Fibroblast of gingiva (primary cell): ENCODE measurements around the gene SOX8.
"Not testable (repeated sequence)": the region's sequence is repeated elsewhere in the genome, so short reads cannot be mapped to it uniquely, and the experiment has no call there.

Experiments
- DNase-seq: peaks from one replicate; pipeline ENCODE4 v3.0.0-alpha.2; 2011; ENCODE audit warnings: low read depth

Gene SOX8

DNA sequence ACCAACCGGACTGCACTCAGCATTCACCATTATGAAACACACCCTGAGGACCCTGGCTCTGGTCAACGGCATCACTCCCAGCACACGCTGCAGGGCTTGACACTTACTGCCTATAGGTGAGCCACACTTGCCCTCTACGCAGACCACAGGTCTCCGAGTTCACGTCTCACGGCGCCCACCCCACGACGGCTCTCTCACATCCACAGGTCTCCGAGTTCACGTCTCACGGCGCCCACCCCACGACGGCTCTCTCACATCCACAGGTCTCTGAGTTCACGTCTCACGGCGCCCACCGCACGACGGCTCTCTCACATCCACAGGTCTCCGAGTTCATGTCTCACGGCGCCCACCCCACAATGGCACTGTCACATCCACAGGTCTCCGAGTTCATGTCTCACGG lies 25.8 kb upstream of the SOX8 start:
- not testable (repeated sequence) for DNase-seq

DNA sequence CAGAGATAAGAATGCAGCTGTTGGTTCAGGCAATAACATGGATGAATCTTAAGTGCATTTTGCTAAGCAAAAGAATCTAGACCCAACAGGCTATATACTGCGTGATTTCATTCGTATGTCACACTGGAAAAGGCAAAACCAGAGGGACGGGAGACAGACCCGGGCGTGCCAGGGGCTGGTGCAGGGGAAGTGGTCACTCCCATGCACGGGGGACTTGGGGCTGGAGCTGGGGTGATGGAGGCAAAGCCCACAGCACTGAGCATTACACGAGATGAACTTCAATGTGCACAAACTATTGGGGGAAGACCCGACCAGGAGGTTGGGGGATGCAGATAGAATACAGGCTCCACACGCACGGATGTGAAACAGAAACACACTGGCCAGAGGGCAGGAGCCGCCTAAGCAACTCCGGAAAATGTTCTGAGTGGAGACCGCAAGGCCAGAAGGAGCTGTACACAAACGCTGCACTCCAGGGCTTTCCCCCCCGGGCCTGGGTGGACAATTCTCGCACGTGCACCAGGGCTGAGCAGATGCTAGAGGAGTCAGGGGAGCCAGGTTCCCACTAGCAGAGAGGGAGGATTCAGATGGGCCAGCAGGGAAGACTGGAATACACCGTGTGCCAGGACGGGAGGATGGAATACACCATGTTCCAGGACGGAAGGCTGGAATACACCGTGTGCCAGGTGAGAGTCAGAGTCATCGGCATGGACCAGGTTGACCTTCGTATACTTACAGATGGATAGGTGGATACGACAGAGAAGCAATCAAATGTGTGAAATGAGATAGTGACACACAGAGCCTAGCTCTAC lies 22.1 kb upstream of the SOX8 start:
- no peak for DNase-seq

- no peak for DNase-seq
Observed at GRCh38 chr16:962366-962765, 19.2 kb upstream of the SOX8 start.

DNA sequence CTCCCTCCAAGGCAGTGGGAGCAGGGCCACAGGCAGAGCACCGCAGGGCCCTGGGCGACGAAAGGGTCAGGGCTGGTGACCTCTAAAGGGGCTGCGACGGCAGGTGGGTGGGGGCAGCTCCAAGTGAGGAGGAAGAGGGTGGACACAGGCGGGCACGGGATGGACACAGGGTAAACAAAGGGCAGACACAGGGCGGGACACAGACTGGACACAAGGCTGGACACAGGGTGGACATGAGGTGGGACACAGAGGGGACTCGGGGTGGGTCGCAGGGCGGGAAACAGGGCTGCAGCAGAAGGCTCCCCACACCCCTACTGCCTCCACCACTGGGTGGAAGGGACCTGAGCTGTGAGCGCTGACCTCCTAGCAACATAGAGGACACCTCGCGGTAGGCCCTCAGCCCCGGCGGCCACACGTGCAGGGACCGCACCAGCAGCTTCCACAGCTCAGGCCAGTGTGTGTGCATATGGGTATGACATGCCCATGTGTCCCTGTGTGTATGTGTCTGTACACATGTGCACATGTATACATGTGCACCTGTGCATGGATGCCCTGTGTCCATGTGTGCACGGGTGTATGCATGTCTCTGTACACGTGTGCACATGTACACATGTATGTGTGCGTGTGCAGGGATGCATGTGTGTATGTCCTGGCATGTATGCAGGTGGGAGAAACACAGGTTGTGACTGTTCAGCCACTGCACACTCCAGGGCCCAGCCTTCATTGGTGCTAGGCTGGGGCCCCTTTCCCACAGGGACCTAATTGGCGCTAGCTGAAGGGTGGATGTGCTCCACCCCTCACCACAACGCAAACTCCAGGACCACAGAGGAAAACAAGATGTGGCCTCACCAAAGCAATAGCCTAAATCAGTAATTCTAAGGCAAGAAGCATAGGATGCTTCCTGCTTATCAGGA lies 18.4 kb upstream of the SOX8 start:
- DNase-seq, result no peak

GRCh38 chr16:963913-964312 lies 17.7 kb upstream of the SOX8 start:
- DNase-seq, result no peak

- no peak for DNase-seq
Observed at GRCh38 chr16:964356-965035, 17.1 kb upstream of the SOX8 start.

- no peak for DNase-seq
Observed at GRCh38 chr16:965036-965395, 16.6 kb upstream of the SOX8 start.

DNA sequence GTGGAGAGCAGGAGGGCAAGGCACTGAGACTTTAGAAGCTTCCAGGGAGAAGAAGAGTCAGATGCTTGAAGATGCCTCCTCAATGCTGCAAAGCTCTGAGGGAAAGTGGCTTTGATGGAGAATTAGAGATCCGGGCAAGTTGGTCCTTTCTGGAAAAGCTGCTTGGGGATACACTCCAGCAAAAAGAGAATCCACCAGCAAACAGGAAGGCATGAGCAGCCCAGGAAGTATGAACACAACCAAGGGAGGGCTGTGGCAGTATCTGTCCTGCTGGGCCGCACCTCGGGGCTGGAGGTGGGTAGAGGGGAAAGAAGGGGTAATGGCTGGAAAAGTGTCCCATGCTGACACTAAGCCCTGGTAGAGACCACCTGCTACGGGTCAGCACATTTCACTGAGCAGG lies 16.1 kb upstream of the SOX8 start:
- DNase-seq, result no peak

- no peak for DNase-seq
Observed at GRCh38 chr16:966035-966434, 15.5 kb upstream of the SOX8 start.

DNA sequence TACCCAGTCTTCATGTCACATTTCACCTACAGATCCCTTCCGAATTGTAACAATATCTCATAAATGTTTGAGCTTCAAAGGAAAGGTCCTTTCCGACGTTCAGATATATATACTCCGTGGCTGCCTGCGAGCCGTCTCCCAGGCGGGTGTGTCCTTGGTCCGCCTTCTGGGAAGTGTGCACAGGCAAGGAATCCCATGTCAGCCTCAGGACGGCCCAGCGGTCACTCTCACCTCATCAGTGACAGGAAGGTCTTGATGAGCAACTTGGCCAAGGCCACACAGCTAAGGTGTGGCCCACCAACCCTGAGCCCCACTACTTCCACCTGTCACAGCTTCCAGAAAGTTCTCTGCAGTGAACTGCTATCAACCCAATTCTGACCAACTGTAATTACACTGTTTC lies 15.1 kb upstream of the SOX8 start:
- no peak for DNase-seq

DNA sequence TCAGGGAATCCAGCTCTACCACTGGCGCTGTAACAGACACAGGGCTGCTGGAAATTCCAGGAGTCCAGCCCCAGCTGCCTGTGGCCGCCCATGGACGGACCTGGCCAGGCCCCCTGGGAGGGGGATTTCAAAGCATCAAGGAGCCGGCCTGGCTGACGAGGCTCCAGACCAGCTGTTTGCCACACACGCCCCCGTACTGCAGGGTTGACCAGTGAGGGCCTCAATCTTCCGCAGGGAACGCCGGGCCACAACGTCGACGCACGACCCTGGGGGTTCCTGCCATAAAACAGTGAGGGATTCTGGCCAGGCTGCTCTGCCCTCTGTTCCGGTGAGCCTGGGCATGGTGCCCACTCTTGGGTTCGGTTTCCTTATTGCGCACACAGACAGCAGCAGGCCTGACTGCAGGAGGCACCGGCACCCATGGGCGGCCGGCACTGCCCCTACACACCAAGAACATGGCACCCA lies 14.5 kb upstream of the SOX8 start:
- DNase-seq, result no peak

DNA sequence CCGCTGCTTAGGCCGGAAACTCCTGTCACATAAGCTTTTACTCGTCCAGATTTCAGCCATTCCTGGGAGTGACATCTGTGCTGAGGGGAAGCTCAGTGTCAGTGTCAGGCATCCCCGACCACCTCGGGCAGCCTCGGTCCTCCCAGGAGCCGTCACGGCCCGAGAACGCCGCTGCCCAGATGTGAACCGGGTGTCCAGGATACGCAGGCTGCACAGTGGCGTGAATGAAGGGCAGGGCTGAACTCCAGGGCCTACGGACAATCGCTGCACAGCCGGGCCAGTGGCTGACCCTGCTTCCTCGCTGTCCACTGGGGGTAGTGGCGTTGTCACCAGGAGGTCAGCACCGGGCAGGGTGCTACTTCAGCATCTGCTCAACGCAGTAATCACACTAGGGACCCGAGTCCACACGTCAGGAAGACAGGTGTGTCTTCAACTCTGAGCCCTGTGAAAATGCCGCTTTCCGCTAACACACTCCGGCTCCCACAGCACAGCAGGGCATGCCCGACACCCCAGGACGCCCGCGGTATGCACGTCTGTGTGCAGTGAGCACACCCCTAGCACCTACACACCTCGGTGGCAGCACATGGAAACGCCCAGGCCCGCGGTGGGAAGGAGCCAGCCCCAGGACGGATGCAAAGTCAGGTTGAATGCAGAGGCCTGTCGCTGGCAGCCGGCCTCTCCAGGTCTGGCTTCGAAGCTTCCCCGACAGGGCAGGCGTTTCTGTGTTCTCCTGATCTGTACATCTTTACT lies 13.8 kb upstream of the SOX8 start:
- DNase-seq, result no peak

GRCh38 chr16:968620-969019 lies 12.9 kb upstream of the SOX8 start:
- no peak for DNase-seq

DNA sequence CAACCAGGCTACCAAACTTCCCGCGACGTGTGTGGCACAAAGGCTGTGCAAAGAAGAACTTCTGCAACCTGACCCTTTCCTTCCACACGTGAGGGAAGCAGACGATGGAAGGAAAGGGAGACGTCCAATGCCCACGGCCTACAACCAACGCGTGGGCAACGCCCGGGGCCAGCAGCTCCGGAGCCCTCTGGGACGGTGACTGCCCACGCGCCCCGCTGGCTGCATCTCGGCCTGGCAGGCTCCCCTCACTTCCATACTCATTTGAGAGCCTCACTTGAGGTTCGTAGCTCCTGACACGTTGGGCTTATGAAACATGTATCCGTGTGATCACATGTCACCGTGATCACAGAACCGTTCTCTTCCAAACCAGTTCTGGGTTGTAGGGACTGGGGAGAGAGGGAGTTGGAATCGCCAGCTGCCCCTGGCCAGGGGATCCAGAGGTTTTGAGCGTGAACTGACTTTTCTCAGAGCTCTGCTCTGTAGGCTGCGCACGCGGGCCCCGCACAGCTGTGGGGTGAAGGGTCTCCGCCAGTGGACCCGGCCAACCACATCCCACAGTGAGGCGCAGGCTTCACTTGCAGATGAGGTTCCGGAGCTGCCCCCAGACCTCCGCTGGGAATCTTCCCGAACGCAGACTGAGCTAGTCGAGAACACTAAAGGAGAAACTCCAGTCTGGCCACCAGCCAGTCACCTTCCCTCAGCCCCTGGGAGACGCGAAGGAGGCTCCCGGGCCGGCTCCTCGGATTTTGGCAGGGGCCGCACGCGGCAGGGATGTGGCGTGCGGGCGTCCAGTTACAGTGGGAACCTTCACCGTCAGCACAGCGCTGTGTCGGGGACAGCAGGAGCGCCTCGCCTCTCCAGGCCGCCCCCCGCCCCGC lies 11.8 kb upstream of the SOX8 start:
- peak; percentile 16 for DNase-seq

DNA sequence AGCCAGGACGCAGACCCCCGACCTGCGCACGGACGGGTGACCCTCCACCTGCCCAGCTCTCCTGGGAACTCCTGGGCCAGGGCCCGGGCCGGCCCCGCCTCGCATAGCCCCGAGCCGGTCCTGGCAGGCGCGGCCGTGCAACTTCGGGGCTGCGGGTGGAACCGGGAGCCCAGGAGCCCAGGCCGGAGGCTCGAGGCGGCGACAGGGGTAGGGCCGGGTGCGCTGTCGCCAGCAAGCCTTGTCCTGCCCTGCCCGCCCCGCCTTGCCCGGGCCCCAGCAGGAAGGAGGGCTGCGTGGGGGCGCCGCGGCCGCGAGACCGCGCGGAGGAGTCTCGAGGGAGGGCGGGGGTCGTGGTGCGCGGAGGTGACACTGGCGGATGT lies 11.2 kb upstream of the SOX8 start:
- no peak for DNase-seq

GRCh38 chr16:970766-971581 lies 10.6 kb upstream of the SOX8 start, which contains the start of gene LMF1:
TSS of gene LMF1 (minus strand) at chr16:970984. CDS start at chr16:970980, 4 bp downstream.
- DNase-seq, result peak; percentile 83

- no peak for DNase-seq
Observed at GRCh38 chr16:971582-971905, 10.0 kb upstream of the SOX8 start.

DNA sequence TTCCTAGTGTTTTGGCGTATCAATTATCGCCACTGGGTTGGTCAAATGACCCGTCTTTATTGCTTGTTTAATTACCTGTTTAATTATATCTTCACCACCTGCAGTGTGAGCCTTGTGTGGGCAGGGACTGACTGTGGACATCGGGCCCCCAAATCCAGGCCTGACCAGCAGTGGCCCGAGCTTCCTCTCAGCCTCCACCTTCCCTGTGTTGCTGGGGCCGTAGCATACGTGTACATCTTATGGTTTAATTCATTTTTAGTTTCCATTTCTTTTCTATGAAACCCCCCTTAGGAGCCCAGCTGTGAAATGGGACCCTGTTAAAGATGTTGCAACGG lies 9.6 kb upstream of the SOX8 start:
- no peak for DNase-seq

GRCh38 chr16:972316-973002 lies 9.1 kb upstream of the SOX8 start:
- no peak for DNase-seq

GRCh38 chr16:973366-973765 lies 8.2 kb upstream of the SOX8 start:
- DNase-seq, result no peak
